Upper lobe of right lung (tissue), 1 donor: Measurements from ENCODE around the gene HIBADH. TPM values are rescaled to one million over a fixed set of nuclear protein-coding genes. Genes with fewer than 3 reads are reported as not detected.

Experiments
- ATAC-seq: fragments of 200-7000 bp; cut with Tn5 transposase; one replicate; pipeline ENCODE4 v1.9.1; 2020; ENCODE audit warnings: mild to moderate bottlenecking, moderate library complexity
- DNase-seq: peaks from one replicate; pipeline ENCODE4 v3.0.0-alpha.2; 2020
- H3K27ac ChIP-seq: fragments of 200-600 bp; one replicate; pipeline ENCODE4 v1.8.0; 2022
- H3K27me3 ChIP-seq: fragments of 200-600 bp; one replicate; pipeline ENCODE4 v1.8.0; 2022; ENCODE audit warnings: mild to moderate bottlenecking
- H3K36me3 ChIP-seq: fragments of 200-600 bp; one replicate; pipeline ENCODE4 v1.8.0; 2022
- H3K4me1 ChIP-seq: fragments of 200-600 bp; one replicate; pipeline ENCODE4 v1.8.0; 2022
- H3K4me3 ChIP-seq: fragments of 200-600 bp; one replicate; pipeline ENCODE4 v1.8.0; 2022; ENCODE audit warnings: mild to moderate bottlenecking
- H3K9me3 ChIP-seq: fragments of 200-600 bp; one replicate; pipeline ENCODE4 v1.8.0; 2022
- CTCF ChIP-seq: fragments of 200-600 bp; IDR thresholded peaks from one replicate; pipeline ENCODE4 v1.8.0; 2022; ENCODE audit warnings: antibody characterized with exemption
- intact Hi-C: fragments of 100-400 bp; cut with DNase I; formaldehyde crosslinking; loops from one replicate; pipeline ENCODE4 v1.11.0; 2022
- total RNA-seq: library from RNA; stranded (reverse); fragmentation: NEBNext Ultra II Directional; extraction: Animal tissue kit (Norgen Biotek cat#: 25700); gene quantifications from one replicate; pipeline ENCODE4 v1.2.1, GENCODE V29; 2021
- donor health status: DM: no; HTN: yes; CAD: no; lungs with severe emphysema.

Gene HIBADH
- total RNA-seq, 1 donor from 2014 or later = 23.7 TPM

- Histone ChIP-seq H3K27me3 (no peaks in the 10 kb centered on the region), H3K4me1 (no peaks in the 10 kb centered on the region), H3K4me3 (no peak overlapping the region), H3K27ac (no peak overlapping the region), H3K9me3 (peaks cover 20% of the 10 kb centered on the region), H3K36me3 (no peaks in the 10 kb centered on the region)
- no peak for TF ChIP-seq CTCF
- no peak for DNase-seq
- intact Hi-C loops = no loop called here
- no peak for ATAC-seq
These were observed 45.7 kb downstream of the HIBADH start for GRCh38 chr7:27616914-27617548.

GRCh38 chr7:27616186-27616491, 46.5 kb downstream of the HIBADH start:
- ATAC-seq (no peak), DNase-seq (no peak)
- TF ChIP-seq CTCF = no peak
- Histone ChIP-seq H3K36me3 (no peaks in the 10 kb centered on the region), H3K4me3 (no peak overlapping the region), H3K9me3 (peaks cover 20% of the 10 kb centered on the region), H3K27ac (no peak overlapping the region), H3K27me3 (no peaks in the 10 kb centered on the region), H3K4me1 (no peaks in the 10 kb centered on the region)
- intact Hi-C loops = no loop called here

GRCh38 chr7:27615420-27616185, 47.1 kb downstream of the HIBADH start:
- Histone ChIP-seq H3K27ac (no peak overlapping the region), H3K36me3 (no peaks in the 10 kb centered on the region), H3K4me1 (no peaks in the 10 kb centered on the region), H3K9me3 (peaks cover 18% of the 10 kb centered on the region), H3K4me3 (no peak overlapping the region), H3K27me3 (no peaks in the 10 kb centered on the region)
- intact Hi-C loops = no loop called here
- no peak for ATAC-seq
- TF ChIP-seq CTCF = no peak
- DNase-seq = no peak

- intact Hi-C loops = no loop called here
These were observed 48.6 kb downstream of the HIBADH start for GRCh38 chr7:27614095-27614494.

GRCh38 chr7:27611059-27611458, 51.6 kb downstream of the HIBADH start:
- H3K4me3 ChIP-seq = no peak overlapping the region
- H3K4me1 ChIP-seq = no peaks in the 10 kb centered on the region
- intact Hi-C loops = no loop called here
- ATAC-seq (peak; percentile 85), DNase-seq (no peak)
- no peak for TF ChIP-seq CTCF
- H3K27ac ChIP-seq = no peak overlapping the region
- H3K27me3 ChIP-seq = no peaks in the 10 kb centered on the region
- H3K9me3 ChIP-seq = no peaks in the 10 kb centered on the region
- H3K36me3 ChIP-seq = no peaks in the 10 kb centered on the region

More at GRCh38 chr7:27614095-27614494, 48.6 kb downstream of the HIBADH start:
- Histone ChIP-seq H3K9me3 (peaks cover 3% of the 10 kb centered on the region), H3K36me3 (no peaks in the 10 kb centered on the region), H3K4me1 (no peaks in the 10 kb centered on the region), H3K27me3 (no peaks in the 10 kb centered on the region), H3K4me3 (no peak overlapping the region), H3K27ac (no peak overlapping the region)
- DNase-seq (no peak), ATAC-seq (no peak)
- TF ChIP-seq CTCF = no peak
